Head of caudate nucleus (tissue), 42 donors: ENCODE data around the gene CALML5.

Experiments used
- DNase-seq, 42 donors: peaks; one replicate each; pipeline versions ENCODE4 v3.0.0 to v3.0.0-alpha.2; 2020 to 2021; ENCODE audit warnings: mixed read lengths in 7 of 42
- intact Hi-C: fragments of 100-400 bp; cut with DNase I; formaldehyde crosslinking; loops from one replicate; pipeline ENCODE4 v1.15.0; 2022

CALML5 gene

GRCh38 chr10:5499493-5500140, at the start of gene CALML5:
Gene CALML5 (minus strand): TSS chr10:5499570. CDS start chr10:5499438, 132 bp downstream.
- peak in 4 of 42 donors; percentile 2 to 23 (median 9) for DNase-seq
- intact Hi-C loops = no loop called here

GRCh38 chr10:5547931-5548660, 48.7 kb upstream of the CALML5 start:
- DNase-seq = peak in 4 of 42 donors; percentile 6 to 24 (median 17)
- intact Hi-C loops = no loop called here

GRCh38 chr10:5547681-5547930, 48.2 kb upstream of the CALML5 start:
- intact Hi-C loops = no loop called here
- DNase-seq = no peak

GRCh38 chr10:5546891-5547680, 47.7 kb upstream of the CALML5 start:
- intact Hi-C loops = no loop called here
- DNase-seq = peak in 7 of 42 donors; percentile 2 to 24 (median 8)

- peak in 11 of 42 donors; percentile 1 to 39 (median 14) for DNase-seq
- intact Hi-C loops = no loop called here
Measured at GRCh38 chr10:5545778-5546710, 46.7 kb upstream of the CALML5 start.

GRCh38 chr10:5545426-5545777, 46.0 kb upstream of the CALML5 start:
- intact Hi-C loops = no loop called here
- DNase-seq = peak in 1 of 42 donors; percentile 1

GRCh38 chr10:5545011-5545410, 45.6 kb upstream of the CALML5 start:
- DNase-seq = peak in 6 of 42 donors; percentile 1 to 19 (median 14)
- intact Hi-C loops = no loop called here

- intact Hi-C loops = no loop called here
- DNase-seq = peak in 3 of 42 donors; percentile 0 to 9 (median 3)
Measured at GRCh38 chr10:5544216-5544805, 44.9 kb upstream of the CALML5 start.

- intact Hi-C loops = no loop called here
- no peak for DNase-seq
Measured at GRCh38 chr10:5543623-5544022, 44.3 kb upstream of the CALML5 start.

- no peak for DNase-seq
- intact Hi-C loops = no loop called here
Measured at GRCh38 chr10:5542100-5542499, 42.7 kb upstream of the CALML5 start.

- DNase-seq = peak in 3 of 42 donors; percentile 8 to 15 (median 14)
- intact Hi-C loops = no loop called here
Measured at GRCh38 chr10:5540891-5541290, 41.5 kb upstream of the CALML5 start.

GRCh38 chr10:5540080-5540479, 40.7 kb upstream of the CALML5 start:
- intact Hi-C loops = no loop called here
- DNase-seq = peak in 4 of 42 donors; percentile 9 to 27 (median 12)

GRCh38 chr10:5538892-5539651, 39.7 kb upstream of the CALML5 start:
- intact Hi-C loops = no loop called here
- peak in 3 of 42 donors; percentile 6 to 18 (median 16) for DNase-seq

- intact Hi-C loops = no loop called here
Measured at GRCh38 chr10:5538446-5538845, 39.1 kb upstream of the CALML5 start.

GRCh38 chr10:5537684-5538083, 38.3 kb upstream of the CALML5 start:
- intact Hi-C loops = no loop called here
- peak in 4 of 42 donors; percentile 2 to 15 (median 8) for DNase-seq

More at GRCh38 chr10:5538446-5538845, 39.1 kb upstream of the CALML5 start:
- DNase-seq = peak in 3 of 42 donors; percentile 7 to 21 (median 13)

GRCh38 chr10:5536486-5537081, 37.2 kb upstream of the CALML5 start:
- intact Hi-C loops = no loop called here
- DNase-seq = peak in 3 of 42 donors; percentile 7 to 10 (median 9)
